DMS 273 (cell line): ENCODE results near the gene CDYL2.

Experiments
- DNase-seq: peaks from one replicate; lab custom pipeline; 2025; ENCODE audit not compliant: unreplicated experiment; lab: John Stamatoyannopoulos, UW

The CDYL2 gene

DNA sequence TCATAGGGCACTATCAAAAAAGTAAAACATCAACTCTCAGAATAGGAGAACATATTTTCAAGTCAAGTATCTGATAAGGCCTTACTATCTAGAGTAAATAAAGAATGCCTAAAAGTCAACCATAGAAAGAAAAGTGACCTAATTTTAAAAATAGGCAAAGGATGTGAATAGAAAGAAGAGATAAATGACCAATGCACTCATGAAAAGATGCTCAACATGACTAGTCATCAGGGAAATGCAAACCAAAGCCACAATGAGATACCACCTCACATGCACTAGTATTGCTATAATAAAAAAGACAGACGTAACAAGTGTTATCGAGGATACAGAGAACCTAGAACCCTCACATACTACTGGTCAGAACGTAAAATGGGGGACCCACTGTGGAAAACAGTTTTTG lies 172.8 kb downstream of the CDYL2 start:
- no peak for DNase-seq

GRCh38 chr16:80628254-80628653 lies 176.1 kb downstream of the CDYL2 start:
- no peak for DNase-seq

- no peak for DNase-seq
Measured at GRCh38 chr16:80627108-80627507, 177.3 kb downstream of the CDYL2 start.

DNA sequence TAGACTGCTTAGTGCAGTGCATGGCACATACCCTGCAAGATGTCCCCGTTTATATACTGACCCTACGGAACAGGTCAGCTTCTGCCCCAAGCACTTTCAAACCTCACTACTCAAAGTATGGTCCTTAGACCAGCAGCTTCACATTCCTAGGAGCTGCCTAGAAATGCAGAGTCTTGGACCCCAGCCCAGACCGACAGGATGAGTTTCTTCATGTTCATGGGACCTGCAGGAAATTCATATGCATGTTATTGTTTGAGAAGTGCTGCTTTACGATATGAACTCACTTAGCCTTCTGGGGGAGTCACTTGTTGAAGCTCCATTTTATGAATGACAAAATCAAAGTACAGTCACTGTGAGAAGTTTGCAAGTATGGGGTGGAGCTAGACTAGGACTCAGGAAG lies 181.0 kb downstream of the CDYL2 start:
- no peak for DNase-seq

GRCh38 chr16:80622007-80622406 lies 182.4 kb downstream of the CDYL2 start:
- no peak for DNase-seq

DNA sequence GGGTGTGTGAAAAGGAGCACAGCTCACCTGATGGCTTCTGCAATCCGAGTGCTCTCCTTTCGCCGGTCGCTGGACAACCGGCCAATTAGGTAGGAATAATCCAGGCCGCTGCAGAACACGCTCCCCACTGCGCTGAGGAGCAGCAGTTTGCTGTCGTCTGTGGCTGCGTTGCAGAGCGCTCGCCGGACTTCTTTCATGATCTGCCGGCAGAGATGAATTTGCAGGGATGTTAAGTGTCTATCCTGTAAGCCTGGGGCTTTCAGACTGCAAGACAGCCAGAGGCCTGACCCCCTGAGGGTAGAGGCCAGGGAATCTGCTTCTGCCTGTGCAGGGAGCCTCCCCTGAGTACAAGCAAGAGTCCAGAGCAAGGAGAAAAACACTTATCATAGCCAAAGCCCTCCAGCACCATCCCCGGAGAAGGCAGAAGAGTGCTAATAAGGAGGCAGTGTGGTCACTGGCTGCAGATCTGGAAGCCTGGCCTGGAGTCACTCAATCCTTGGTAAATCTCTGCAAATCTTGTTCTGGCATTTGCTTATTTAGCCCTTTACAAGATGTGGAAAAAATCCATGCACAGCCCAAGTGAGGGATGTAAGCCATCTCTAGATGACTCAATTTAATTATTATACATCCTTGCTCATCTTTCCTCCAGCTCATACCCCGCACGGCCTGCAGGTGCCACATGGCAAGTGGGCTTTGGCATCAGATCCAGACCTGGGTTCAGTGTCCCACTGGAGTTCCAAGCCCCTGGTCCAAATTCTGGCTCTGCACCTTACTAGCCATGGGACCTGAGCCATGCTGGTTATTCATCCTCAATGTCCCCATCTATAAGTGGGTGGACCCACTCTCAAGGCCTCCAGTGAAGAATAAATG lies 183.4 kb downstream of the CDYL2 start:
- no peak for DNase-seq

DNA sequence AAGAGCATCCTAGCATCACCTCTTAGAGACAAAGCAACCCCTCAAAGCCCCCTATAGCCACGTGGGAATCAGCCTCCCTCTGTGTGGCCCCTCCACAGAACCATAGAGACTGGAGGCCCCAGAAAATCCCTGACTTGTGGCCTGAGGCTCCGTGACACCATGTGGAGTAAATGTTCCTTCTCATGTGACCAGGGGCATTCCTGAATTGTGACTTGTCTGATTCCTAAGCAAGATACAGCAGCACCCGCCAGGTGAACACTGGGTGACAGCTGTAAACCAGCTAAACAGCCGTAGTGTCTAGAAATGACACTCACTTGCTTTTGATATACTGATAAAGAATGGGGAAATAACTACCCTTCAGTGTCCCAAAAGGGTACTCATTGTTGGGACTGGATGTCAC lies 184.6 kb downstream of the CDYL2 start:
- no peak for DNase-seq

- DNase-seq = no peak
Measured at GRCh38 chr16:80618862-80619648, 185.3 kb downstream of the CDYL2 start.

GRCh38 chr16:80616362-80616761 lies 188.0 kb downstream of the CDYL2 start:
- no peak for DNase-seq

DNA sequence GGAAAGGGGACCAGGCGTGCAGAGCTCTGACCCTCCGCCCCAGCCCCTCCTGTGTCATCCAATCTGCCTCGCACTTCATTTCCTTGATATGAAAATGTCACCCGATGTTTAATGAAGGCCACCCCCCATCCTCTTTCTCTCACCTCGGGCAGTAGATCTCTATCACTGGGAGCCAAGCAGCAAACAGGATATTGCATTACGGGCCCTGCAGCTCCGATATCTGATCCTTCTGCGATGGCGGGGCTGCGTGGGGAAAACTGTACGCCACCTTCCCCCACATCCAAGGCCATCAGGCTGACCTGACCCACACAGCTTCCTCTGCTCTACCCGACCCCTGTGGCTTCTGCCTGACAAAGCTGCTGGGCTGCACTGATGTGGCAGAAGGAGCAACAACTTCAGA lies 188.7 kb downstream of the CDYL2 start:
- DNase-seq = no peak

- DNase-seq = no peak
Measured at GRCh38 chr16:80614908-80615671, 189.3 kb downstream of the CDYL2 start.

DNA sequence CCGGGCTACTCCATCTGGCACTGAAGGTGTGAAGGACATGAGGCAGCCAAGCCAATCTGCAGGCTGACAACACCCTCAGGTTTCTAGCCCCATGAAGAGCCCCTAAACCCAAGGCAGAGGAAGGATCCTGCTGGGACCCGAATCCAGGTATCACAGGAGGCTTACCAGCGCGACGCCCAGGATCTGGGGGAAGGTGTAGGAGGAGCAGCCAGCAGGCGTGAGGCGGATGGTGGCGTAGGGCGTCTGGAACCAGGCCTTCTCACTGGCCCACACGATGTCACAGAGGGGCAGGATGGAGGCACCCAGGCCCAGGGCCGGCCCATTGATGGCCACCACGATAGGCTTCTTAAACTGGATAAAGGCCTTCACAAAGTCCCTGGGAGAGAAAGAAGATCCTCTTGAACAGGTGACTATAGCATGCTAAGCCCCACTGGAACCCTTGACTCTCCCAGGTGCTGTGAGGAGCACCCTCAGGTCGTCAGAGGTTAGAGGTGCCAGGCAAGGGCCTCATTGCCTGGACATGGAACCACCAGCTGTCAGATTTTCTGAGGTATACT lies 191.9 kb downstream of the CDYL2 start:
- no peak for DNase-seq

GRCh38 chr16:80611930-80612327 lies 192.5 kb downstream of the CDYL2 start:
- DNase-seq = no peak

- DNase-seq = no peak
Measured at GRCh38 chr16:80611171-80611929, 193.0 kb downstream of the CDYL2 start.

DNA sequence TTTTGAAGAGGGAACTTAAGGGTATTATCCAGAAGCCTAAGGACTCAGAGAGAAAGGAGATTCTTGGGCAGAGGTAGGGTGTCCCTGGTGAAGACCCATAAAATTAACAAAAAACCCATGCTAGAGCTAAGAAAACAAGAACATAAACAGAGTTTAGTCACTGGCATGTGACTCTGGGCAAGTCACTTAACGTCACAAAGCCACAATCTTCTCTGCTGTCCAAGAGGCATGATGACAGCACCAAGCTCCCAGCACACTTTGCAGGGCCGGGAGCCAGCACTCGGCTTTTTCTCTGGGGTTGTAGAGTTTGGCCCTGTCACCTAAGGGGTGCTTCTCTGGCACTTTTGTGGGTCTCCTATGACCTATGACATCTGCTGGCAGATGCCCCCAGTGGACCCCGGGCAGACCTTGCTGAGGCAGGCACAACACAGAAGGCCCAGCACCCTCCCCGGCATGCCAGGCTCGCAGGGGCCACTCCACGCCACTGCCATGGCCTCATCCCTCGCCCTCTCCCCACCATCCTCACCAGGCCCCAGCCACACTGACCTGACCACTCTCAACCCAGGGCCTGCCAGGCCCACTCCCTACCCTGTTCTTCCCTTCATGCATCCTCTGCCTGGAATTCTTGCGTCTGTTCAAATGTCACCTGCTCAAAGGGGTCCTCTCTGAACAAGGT lies 193.8 kb downstream of the CDYL2 start:
- no peak for DNase-seq

DNA sequence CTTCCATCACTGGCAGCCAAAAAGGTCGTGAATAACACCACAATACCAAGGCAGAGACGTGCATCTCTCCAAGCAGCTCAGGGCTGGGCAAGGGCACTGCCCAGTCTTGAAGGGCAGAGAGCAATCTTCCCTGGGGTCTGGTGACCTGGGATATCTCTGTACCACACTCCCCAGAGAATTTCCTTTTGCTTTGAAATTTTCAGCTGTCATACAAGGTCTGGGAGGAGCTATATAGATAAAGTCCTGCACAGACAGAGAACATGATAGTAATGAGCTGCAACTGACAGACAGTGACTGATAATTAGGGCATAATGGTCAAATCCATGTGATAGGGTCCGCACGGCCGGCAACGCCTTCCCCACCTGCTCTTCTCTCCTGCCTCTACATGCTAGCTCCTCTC lies 195.5 kb downstream of the CDYL2 start:
- DNase-seq = no peak

DNA sequence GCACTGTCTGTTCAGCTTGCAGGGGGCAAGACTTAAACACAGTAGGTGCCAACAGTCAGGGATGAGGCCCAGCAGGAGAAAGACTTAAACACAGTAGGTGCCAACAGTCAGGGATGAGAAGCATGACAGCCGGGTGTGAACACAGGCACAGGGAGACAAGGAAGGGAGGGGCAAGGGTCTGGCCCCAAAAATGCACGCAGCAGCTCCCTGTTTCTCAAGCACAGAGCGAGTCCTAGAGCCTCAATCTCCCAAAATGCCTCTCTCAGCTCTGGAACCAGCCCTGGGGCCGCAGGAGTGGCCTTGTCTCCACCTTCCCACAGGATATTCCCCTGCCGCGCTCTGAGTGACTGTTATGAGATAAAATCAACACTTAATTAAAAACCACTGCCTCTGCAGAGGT lies 197.2 kb downstream of the CDYL2 start:
- no peak for DNase-seq

GRCh38 chr16:80606221-80606766 lies 198.1 kb downstream of the CDYL2 start:
- no peak for DNase-seq

DNA sequence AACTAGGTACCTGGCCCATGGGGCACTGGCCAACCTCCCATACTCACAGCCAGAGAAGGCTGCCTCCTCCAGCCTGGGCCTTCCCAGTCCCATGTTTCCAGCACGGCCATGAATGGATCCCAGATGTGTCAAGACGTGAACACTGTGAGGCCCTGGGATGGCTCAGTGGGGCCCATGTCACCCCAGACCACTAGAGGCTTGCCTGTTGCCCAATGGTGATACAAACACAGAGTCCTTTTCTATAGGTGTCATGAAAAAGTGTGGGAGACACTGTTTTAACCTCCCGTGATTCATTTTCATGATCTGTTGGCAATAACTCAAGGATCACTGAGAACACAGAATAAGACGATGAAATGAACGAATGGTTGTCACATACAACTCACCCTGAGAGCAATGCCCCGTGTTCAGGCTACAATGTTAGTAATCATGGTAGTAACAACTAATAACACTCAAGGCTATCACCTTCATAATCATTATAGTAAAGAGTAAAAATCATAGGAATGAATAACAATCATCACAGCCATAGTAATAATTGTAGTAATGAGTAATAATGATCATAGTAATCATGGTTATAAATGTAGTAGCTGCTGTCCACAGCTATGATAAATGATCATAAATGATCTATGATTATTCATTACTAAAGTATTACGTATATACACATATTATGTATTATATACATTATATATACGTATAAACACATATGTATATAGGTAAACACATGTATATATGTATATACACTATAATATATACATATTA lies 199.6 kb downstream of the CDYL2 start:
- no peak for DNase-seq
